HepG2 (cell line): Measurements from ENCODE around the gene GBE1. TPM values are rescaled to one million over a fixed set of nuclear protein-coding genes. Genes with fewer than 3 reads are reported as not detected.

Experiments
- ATAC-seq: fragments of 200-7000 bp; cut with Tn5 transposase; 3 replicates; pipeline ENCODE4 v1.9.1; 2020; ENCODE audit warnings: mild to moderate bottlenecking, moderate library complexity
- BruUV-seq: library from RNA; stranded (reverse); fragments of 400-500 nt; replicated peaks from 2 replicates; lab custom pipeline; 2021; lab: Mats Ljungman, UMichigan
- CTCF ChIA-PET: fragments of 300-600 bp; formaldehyde crosslinking; extraction: SDS; loops from one replicate; lab custom pipeline; 2021; ENCODE audit warnings: low total read pairs, inconsistent platforms, low intra/inter-chr PET ratio; lab: Yijun Ruan, JAX
- POLR2A ChIA-PET: fragments of 350-600 bp; sonication (Branson Sonifier 250); formaldehyde crosslinking; loops from one replicate; lab custom pipeline; 2020; ENCODE audit warnings: antibody characterized with exemption, inconsistent platforms; lab: Yijun Ruan, JAX
- DNase-seq: peaks from one replicate; pipeline ENCODE4 v3.0.0-alpha.2; 2015; ENCODE audit warnings: low spot score
- FAIRE-seq: peaks from 3 replicates; lab custom pipeline; 2011; peaks lifted over from hg19 to GRCh38; lab: Jason Lieb, UNC
- H2AFZ ChIP-seq: one replicate; pipeline ENCODE4 v1.6.1; 2011; ENCODE audit warnings: low read length, inconsistent platforms
- H3K27ac ChIP-seq: fragments of 300-600 bp; 3 replicates; pipeline ENCODE4 v1.8.0; 2011; ENCODE audit warnings: mixed run types, mild to moderate bottlenecking, mixed read lengths, low read length, inconsistent platforms; ENCODE audit not compliant: insufficient read depth; ENCODE audit errors: extremely low read length
- H3K27me3 ChIP-seq, 2 experiments: fragments of 200-600 bp in 1 of 2; 2 replicates in 1 of 2; 3 replicates in 1 of 2; pipeline versions ENCODE4 v1.6.0 to v1.8.0; 2011; ENCODE audit warnings: low read length in 2 of 2, mild to moderate bottlenecking in 2 of 2, moderate library complexity in 2 of 2, inconsistent platforms in 1 of 2; ENCODE audit not compliant: insufficient read depth in 2 of 2, control insufficient read depth in 1 of 2
- H3K36me3 ChIP-seq, 2 experiments: fragments of 200-600 bp in 1 of 2; replicated peaks in 1 of 2; 2 replicates in 1 of 2; 3 replicates in 1 of 2; pipeline versions ENCODE4 v1.5.1 to v1.8.0; 2011; ENCODE audit warnings: low read length in 2 of 2, inconsistent platforms in 1 of 2; ENCODE audit not compliant: insufficient read depth in 2 of 2, control insufficient read depth in 1 of 2
- H3K4me1 ChIP-seq: 2 replicates; pipeline ENCODE4 v1.5.1; 2012; ENCODE audit warnings: low read length, inconsistent platforms; ENCODE audit not compliant: insufficient read depth
- H3K4me2 ChIP-seq: 2 replicates; pipeline ENCODE4 v1.6.0; 2011; ENCODE audit warnings: low read depth, low read length, inconsistent platforms
- H3K4me3 ChIP-seq, 3 experiments: fragments of 200-600 bp in 1 of 3; sonication (generic), shearing (Covaris generic) in 1 of 3; replicated peaks in 1 of 3; 2 replicates each; pipeline ENCODE4 v1.5.1; 2011 to 2016; ENCODE audit warnings: low read length in 3 of 3, inconsistent platforms in 2 of 3, low read depth in 2 of 3, mild to moderate bottlenecking in 2 of 3, control low read depth in 1 of 3, mixed read lengths in 1 of 3; ENCODE audit not compliant: insufficient read depth in 1 of 3
- H3K79me2 ChIP-seq: one replicate; pipeline ENCODE4 v1.6.1; 2011; ENCODE audit warnings: low read length, inconsistent platforms; ENCODE audit not compliant: insufficient read depth
- H3K9ac ChIP-seq: 2 replicates; pipeline ENCODE4 v1.6.0; 2011; ENCODE audit warnings: mild to moderate bottlenecking, low read depth, low read length, inconsistent platforms; ENCODE audit not compliant: insufficient read depth
- H3K9me3 ChIP-seq: 2 replicates; pipeline ENCODE4 v1.5.1; 2012; ENCODE audit warnings: mild to moderate bottlenecking, low read length
- H4K20me1 ChIP-seq: 2 replicates; pipeline ENCODE4 v1.6.0; 2011; ENCODE audit warnings: inconsistent platforms, mild to moderate bottlenecking, low read length, moderate library complexity; ENCODE audit not compliant: insufficient read depth
- FOSL2 ChIP-seq: sonication (generic); formaldehyde crosslinking; IDR thresholded peaks from 2 replicates; pipeline ENCODE4 v1.4.0; 2020; ENCODE audit warnings: missing genetic modification reagents
- NAIF1 ChIP-seq: sonication (generic); formaldehyde crosslinking; IDR thresholded peaks from 2 replicates; pipeline ENCODE4 v1.5.0; 2020; ENCODE audit warnings: mild to moderate bottlenecking, missing genetic modification reagents, borderline replicate concordance
- POLR2A ChIP-seq, 2 experiments: IDR thresholded peaks; 2 replicates each; pipeline ENCODE4 v1.6.1; 2011; ENCODE audit warnings: low read depth in 2 of 2, low read length in 2 of 2, mild to moderate bottlenecking in 1 of 2, moderate library complexity in 1 of 2; ENCODE audit not compliant: insufficient read depth in 1 of 2
- ZNF441 ChIP-seq: sonication (generic); formaldehyde crosslinking; IDR thresholded peaks from 2 replicates; pipeline ENCODE4 v1.7.0; 2021; ENCODE audit warnings: missing genetic modification reagents, borderline replicate concordance
- ZNF775 ChIP-seq: sonication (generic); formaldehyde crosslinking; IDR thresholded peaks from 2 replicates; pipeline ENCODE4 v1.4.0; 2020; ENCODE audit warnings: missing genetic modification reagents, mild to moderate bottlenecking, moderate library complexity, borderline replicate concordance
- WGBS: methylation state at CpG from one replicate; pipeline ENCODE4 v1.1.6; 2017; ENCODE audit warnings: low lambda C conversion rate; 5-methylcytosine and 5-hydroxymethylcytosine counted together
- in situ Hi-C: cut with HindIII; loops from 2 replicates; pipeline ENCODE4 v1.10.0; 2017; ENCODE audit warnings: low pct_unique_long_range_greater_than_20kb; ENCODE audit not compliant: extremely low pct_ligation_motif_present
- intact Hi-C: fragments of 100-400 bp; cut with micrococcal nuclease; formaldehyde crosslinking; loops from one replicate; pipeline ENCODE4 v1.10.0; 2022; ENCODE audit not compliant: unreplicated experiment
- polyA plus RNA-seq, 8 experiments: library from polyadenylated mRNA; depleted of rRNA in 3 of 8; stranded (reverse) in 7 of 8; unstranded in 1 of 8; fragments of >200 nt; fragmentation: Illumina TruSeq in 4 of 8; extraction: Trizol in 4 of 8; gene quantifications; 2 replicates each; pipeline versions ENCODE4 v1.2.1 to v1.2.3, GENCODE V29; 2011 to 2016; ENCODE audit warnings: low read depth in 4 of 8, missing spikeins in 1 of 8, mixed read lengths in 1 of 8; ENCODE audit not compliant: insufficient read depth in 1 of 8
- total RNA-seq, 5 experiments: library from RNA; depleted of rRNA; stranded (reverse); fragments of >200 nt; fragmentation: Illumina TruSeq; extraction: Trizol; gene quantifications; 2 replicates each; pipeline ENCODE4 v1.2.3, GENCODE V29; 2016; ENCODE audit warnings: low read depth in 1 of 5
- TF ChIP-seq, protein P1 (sequence below): sonication (generic); formaldehyde crosslinking; IDR thresholded peaks from 2 replicates; pipeline ENCODE4 v1.8.1; 2023; ENCODE audit warnings: missing genetic modification reagents, inconsistent platforms, borderline replicate concordance
- TF ChIP-seq, protein P2 (sequence below): sonication (generic); formaldehyde crosslinking; IDR thresholded peaks from 2 replicates; pipeline ENCODE4 v1.4.0; 2020; ENCODE audit warnings: missing genetic modification reagents
- TF ChIP-seq, protein P3 (sequence below): sonication (generic); formaldehyde crosslinking; IDR thresholded peaks from 2 replicates; pipeline ENCODE4 v1.4.0; 2020; ENCODE audit warnings: missing genetic modification reagents

GBE1 gene
- total and polyA plus RNA-seq, 2 of the 13 experiments (the other 11 are each of a cell fraction or from before 2014, with no cell fraction given): 22.9 to 36.1 TPM

DNA sequence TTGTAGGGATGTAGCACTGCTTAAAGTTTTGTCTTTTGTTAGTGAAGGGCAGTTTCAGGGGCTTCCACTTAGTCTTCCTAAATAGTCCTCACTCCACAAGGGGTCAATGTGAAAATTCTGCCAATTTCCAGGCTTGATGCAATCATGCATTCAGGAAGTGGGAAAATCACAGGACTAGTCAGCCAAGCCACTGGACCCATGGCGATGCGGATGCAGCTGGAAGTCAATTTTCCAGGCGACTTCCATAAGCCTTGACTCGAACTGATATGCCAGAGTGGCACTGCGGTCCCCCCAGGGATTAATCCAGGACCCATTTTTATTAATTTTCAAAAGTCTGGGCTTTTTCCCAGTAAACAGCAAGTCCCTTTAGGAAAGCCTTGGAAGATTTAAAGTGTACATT lies 26.1 kb downstream of the GBE1 start (continued):
- no peak for TF ChIP-seq ZNF441 (CRISPR knock-in tag)
- no peak for TF ChIP-seq ZNF775 (CRISPR knock-in tag)
- TF ChIP-seq NAIF1 (CRISPR knock-in tag): no peak
- TF ChIP-seq, protein P1, sequence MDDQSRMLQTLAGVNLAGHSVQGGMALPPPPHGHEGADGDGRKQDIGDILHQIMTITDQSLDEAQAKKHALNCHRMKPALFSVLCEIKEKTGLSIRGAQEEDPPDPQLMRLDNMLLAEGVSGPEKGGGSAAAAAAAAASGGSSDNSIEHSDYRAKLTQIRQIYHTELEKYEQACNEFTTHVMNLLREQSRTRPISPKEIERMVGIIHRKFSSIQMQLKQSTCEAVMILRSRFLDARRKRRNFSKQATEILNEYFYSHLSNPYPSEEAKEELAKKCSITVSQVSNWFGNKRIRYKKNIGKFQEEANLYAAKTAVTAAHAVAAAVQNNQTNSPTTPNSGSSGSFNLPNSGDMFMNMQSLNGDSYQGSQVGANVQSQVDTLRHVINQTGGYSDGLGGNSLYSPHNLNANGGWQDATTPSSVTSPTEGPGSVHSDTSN (CRISPR knock-in tag): no peak
- TF ChIP-seq, protein P2, sequence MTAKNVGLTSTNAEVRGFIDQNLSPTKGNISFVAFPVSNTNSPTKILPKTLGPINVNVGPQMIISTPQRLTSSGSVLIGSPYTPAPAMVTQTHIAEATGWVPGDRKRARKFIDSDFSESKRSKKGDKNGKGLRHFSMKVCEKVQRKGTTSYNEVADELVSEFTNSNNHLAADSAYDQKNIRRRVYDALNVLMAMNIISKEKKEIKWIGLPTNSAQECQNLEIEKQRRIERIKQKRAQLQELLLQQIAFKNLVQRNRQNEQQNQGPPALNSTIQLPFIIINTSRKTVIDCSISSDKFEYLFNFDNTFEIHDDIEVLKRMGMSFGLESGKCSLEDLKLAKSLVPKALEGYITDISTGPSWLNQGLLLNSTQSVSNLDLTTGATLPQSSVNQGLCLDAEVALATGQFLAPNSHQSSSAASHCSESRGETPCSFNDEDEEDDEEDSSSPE (CRISPR knock-in tag): no peak
- TF ChIP-seq POLR2A (IDR thresholded peaks at IDR 0.05; ENCODE audit: insufficient read depth in 1 of 2, low read depth in 2 of 2, low read length in 2 of 2): no peak
- TF ChIP-seq, all 625 proteins: peak for 0

DNA sequence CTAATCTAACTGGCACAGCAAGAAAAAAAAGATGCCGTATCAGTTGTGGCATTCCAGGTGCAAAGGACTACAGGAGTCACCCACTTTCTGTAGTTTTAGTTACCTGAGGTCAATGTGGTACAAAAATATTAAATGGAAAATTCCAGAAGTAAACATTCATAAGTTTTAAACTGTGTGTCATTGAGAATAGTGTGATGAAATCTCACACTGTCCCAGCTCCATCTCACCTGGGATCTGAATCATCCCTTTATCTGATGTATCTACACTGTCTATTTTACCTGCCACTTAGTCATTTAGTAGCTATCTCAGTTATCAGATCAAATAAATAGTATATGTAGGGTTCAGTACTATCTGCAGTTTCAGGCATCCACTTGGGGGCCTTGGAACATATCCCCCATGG lies 26.7 kb downstream of the GBE1 start:
- ATAC-seq: no peak
- POLR2A ChIA-PET: no interaction called here
- no peak overlapping the region for H3K27ac ChIP-seq

More for the DNA sequence above, 26.7 kb downstream of the GBE1 start:
- Histone ChIP-seq H3K9ac (no peak overlapping the region), H4K20me1 (no peaks in the 10 kb centered on the region; the same call in none of the 2 replicates), H3K4me3 (no peak overlapping the region), H3K36me3 (no peaks in the 10 kb centered on the region; a peak in 1 of 5 replicates), H3K79me2 (peaks cover 1% of the 10 kb centered on the region), H3K9me3 (no peaks in the 10 kb centered on the region), H3K4me1 (peaks cover 19% of the 10 kb centered on the region), H3K27me3 (no peaks in the 10 kb centered on the region), H2AFZ (no peak overlapping the region), H3K4me2 (no peak overlapping the region)
- intact Hi-C loops: no loop called here
- in situ Hi-C loops: no loop called here
- TF ChIP-seq, protein P3, sequence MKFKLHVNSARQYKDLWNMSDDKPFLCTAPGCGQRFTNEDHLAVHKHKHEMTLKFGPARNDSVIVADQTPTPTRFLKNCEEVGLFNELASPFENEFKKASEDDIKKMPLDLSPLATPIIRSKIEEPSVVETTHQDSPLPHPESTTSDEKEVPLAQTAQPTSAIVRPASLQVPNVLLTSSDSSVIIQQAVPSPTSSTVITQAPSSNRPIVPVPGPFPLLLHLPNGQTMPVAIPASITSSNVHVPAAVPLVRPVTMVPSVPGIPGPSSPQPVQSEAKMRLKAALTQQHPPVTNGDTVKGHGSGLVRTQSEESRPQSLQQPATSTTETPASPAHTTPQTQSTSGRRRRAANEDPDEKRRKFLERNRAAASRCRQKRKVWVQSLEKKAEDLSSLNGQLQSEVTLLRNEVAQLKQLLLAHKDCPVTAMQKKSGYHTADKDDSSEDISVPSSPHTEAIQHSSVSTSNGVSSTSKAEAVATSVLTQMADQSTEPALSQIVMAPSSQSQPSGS: no peak
- peak; percentile 16; the same call in 1 of the 2 replicates for TF ChIP-seq FOSL2 (CRISPR knock-in tag)
- CTCF ChIA-PET: no interaction called here
- DNase-seq: no peak
- FAIRE-seq: no peak
- 96% methylated on average over 1 of the region's 1 CpG for WGBS
- BruUV-seq: no TSS peak
